ENCODE measurements around the gene ZNF622.

ZNF622 gene

DNA sequence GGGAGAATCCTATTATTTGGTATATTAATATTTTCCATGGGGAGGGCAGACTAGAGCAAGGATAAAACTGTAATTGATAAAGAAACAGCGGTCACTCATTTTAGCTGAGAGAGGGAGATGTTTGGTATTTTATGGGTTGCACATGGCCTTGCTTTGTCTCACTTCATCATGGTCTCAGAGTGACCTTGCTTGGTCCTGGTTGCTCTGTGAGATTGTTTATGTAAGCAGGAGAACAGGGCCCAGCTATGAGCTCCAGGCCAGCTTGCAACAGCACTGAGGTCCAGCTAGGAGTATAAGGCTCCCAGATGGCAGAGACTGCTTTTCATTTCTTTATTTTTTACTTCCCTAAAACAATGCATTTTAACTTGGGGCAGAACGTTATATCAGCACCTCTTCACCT is 50.7 kb downstream of the ZNF622 start:
- no peak for DNase-seq (ENCODE audit: low read depth)
- H3K4me3 ChIP-seq (ENCODE audit: low read depth, low read length), result no peak overlapping the region
- TF ChIP-seq, protein P1, sequence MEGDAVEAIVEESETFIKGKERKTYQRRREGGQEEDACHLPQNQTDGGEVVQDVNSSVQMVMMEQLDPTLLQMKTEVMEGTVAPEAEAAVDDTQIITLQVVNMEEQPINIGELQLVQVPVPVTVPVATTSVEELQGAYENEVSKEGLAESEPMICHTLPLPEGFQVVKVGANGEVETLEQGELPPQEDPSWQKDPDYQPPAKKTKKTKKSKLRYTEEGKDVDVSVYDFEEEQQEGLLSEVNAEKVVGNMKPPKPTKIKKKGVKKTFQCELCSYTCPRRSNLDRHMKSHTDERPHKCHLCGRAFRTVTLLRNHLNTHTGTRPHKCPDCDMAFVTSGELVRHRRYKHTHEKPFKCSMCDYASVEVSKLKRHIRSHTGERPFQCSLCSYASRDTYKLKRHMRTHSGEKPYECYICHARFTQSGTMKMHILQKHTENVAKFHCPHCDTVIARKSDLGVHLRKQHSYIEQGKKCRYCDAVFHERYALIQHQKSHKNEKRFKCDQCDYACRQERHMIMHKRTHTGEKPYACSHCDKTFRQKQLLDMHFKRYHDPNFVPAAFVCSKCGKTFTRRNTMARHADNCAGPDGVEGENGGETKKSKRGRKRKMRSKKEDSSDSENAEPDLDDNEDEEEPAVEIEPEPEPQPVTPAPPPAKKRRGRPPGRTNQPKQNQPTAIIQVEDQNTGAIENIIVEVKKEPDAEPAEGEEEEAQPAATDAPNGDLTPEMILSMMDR (IDR thresholded peaks at IDR 0.05; ENCODE audit: control insufficient read depth, extremely low read depth, insufficient read depth), result no peak

DNA sequence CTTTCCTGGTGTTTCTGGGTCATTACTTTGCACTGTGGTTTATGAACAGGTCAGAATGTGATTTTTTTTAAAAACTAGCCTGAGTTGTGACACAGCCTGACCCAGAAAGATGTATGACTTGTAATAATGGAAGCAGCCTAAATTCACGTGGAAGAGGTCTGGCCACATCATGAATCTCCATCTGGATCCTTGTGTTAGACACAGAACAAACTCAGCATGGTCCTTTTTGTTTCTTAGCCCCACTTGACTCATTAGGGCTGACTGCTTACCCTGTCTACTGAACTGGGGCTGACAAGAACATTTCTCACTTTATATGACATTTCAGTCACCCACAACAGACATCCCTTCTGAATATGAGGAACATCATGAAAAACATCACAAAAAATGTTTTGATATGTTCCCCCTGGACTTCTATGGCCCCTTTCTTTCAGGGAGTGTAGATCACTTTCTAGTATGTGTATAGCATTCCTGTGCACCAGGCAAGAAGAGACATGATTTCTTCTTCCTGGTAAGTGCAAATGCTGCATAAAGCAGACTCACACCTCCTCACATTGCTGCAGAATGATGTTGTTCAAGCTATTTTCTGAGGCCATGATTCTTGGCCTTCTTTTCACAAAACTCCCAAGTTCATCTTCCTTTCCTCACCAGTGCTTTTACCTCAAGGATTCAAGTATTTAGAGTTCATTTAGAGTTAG is 52.3 kb downstream of the ZNF622 start:
- TF ChIP-seq, protein P1 (IDR thresholded peaks at IDR 0.05; ENCODE audit: control insufficient read depth, extremely low read depth, insufficient read depth), result no peak
- H3K4me3 ChIP-seq (ENCODE audit: low read depth, low read length), result no peak overlapping the region
- no peak for DNase-seq (ENCODE audit: low read depth)

DNA sequence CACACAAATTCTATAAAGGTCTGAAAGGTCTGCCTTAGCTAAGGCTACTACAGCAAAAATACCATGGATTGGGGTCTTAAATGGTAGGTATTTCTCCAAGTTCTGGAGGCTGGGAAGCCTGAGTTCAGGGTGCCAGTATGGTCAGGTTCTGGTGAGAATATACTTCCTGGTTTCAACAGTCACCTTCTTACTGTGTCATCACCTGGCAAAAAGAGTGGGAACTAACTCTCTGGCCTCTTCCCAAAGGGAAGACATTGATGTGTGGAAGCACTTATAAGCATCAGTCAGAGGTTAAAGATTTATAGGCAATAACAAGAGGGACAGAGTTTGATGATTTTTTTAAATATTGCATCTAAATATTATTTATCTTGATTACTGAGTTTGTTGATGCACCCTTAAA is 53.0 kb downstream of the ZNF622 start:
- no peak for DNase-seq (ENCODE audit: low read depth)
- TF ChIP-seq, protein P1 (IDR thresholded peaks at IDR 0.05; ENCODE audit: control insufficient read depth, extremely low read depth, insufficient read depth), result no peak
- no peak overlapping the region for H3K4me3 ChIP-seq (ENCODE audit: low read depth, low read length)

DNA sequence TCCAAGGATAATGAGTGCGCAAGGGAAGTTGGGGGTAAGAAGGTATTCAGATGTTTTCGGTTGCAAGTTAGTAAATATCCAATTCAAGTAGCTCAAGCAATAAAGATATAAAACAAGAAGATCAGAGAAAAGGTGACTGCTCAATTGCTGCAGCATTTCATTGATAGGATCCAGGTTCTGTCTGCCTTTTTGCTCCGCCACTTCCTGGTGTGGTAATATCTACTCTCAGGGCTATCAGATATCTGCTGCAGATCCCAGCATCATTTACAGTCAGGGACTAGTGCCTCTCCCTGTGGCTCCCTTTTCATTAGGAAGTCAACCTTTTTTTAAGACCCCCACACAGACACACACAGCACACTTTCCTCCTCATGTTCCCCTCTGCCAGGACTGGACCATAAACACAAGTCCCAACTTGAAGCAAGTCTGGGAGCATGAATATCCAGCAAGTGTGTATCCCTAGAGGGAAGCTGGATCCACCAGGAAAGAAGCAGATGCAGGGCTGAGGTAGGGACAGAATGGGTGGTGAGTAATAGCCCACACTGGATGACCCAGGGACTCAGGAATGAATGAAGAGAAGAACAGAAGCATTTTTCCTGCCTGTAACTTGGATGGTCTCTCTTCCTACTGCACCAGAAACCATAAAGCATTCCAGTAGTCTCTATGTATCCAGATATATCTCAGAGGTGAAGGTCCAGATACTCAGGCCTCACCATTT is 53.7 kb downstream of the ZNF622 start:
- no peak overlapping the region for H3K4me3 ChIP-seq (ENCODE audit: low read depth, low read length)
- no peak for DNase-seq (ENCODE audit: low read depth)
- TF ChIP-seq, protein P1 (IDR thresholded peaks at IDR 0.05; ENCODE audit: control insufficient read depth, extremely low read depth, insufficient read depth), result no peak

DNA sequence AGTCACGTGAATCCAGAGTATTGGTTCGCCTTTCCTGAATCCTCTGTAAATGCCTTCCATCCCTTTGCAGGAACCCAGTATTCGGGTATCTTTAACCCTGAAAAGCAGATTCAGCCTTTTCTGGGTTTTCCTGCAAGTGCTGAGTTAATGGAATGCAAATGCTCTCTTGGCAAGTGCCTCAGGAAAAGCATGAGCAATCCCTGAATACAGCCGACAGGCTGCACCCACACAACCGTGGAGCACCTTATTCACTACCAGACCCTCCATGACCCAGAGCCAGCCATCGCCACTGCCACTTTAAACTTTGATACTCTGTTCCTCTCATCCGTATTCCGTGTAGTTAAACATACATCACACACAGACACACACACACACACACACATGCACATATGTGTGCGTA is 54.4 kb downstream of the ZNF622 start:
- TF ChIP-seq, protein P1 (IDR thresholded peaks at IDR 0.05; ENCODE audit: control insufficient read depth, extremely low read depth, insufficient read depth), result no peak
- H3K4me3 ChIP-seq (ENCODE audit: low read depth, low read length), result no peak overlapping the region
- no peak for DNase-seq (ENCODE audit: low read depth)

DNA sequence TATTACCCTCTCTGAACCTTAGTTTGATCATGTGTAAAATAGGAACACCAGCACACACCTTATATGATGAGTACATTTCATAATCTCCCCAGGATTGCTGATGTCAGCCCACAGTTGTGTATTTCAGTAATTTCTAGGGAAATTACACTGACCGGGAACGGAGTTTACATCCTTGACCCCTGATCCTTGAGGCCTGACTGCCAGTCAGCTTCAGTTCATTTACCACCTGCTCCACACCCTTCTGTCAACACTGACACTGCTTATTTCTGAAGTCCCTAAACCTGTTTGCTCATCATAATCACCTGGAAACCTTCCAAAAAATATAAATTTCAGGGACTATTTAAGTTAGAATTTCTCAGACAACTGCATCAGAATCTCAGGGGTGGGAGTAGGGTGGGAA is 55.3 kb downstream of the ZNF622 start:
- TF ChIP-seq, protein P1 (IDR thresholded peaks at IDR 0.05; ENCODE audit: control insufficient read depth, extremely low read depth, insufficient read depth), result no peak
- DNase-seq (ENCODE audit: low read depth), result peak; percentile 10

More for the DNA sequence above, 55.3 kb downstream of the ZNF622 start:
- no peak overlapping the region for H3K4me3 ChIP-seq (ENCODE audit: low read depth, low read length)
